Measurements from ENCODE around the gene ARHGAP29.
"Not testable (repeated sequence)": the region's sequence is repeated elsewhere in the genome, so short reads cannot be mapped to it uniquely, and the experiment has no call there.

Gene ARHGAP29

DNA sequence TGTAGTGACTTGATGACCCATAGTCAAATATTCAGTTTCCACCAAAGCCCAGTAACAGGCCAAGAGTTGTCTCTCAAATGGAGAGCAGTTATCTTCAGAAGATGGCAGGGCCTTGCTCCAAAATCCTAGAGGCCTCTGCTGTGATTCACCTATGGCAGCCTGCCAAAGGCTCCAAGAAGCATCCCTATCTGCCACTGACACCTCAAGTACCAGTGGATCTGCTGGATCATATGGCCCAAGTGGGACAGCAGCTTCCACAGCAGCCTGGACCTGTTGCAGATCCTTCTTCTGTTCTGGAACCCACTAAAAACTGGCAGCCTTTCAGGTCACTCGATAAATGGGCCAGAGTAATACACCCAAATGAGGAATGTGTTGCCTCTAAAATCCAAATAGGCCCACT, 73.3 kb downstream of the ARHGAP29 start:
- not testable (repeated sequence) for DNase-seq

GRCh38 chr1:94163249-94163648, 74.1 kb downstream of the ARHGAP29 start:
- not testable (repeated sequence) for DNase-seq

DNA sequence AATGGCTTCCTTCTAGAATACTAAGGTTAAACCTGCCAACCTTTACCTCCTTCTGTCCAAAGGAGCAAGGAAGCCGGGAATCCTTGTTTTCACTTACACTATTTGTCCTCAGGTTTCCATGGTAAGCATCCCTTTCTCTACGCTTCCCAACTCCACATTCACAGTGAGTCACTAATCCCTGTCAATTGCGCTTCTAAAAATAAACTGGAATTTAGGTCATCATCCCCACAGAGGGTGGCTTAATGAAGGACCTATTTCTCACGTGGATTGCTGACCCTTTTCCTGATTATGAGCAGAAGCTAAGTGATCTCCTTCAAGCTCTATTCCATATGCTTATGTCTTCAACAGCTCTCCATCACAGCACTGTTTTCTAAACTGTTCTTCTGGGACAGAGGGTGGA, 76.6 kb downstream of the ARHGAP29 start:
- DNase-seq = no peak

- DNase-seq = no peak
These were observed 81.2 kb downstream of the ARHGAP29 start for GRCh38 chr1:94156096-94156625.

- no peak for DNase-seq
These were observed 82.4 kb downstream of the ARHGAP29 start for GRCh38 chr1:94154989-94155388.

GRCh38 chr1:94153133-94153532, 84.3 kb downstream of the ARHGAP29 start:
- DNase-seq = no peak

- not testable (repeated sequence) for DNase-seq
These were observed 88.2 kb downstream of the ARHGAP29 start for GRCh38 chr1:94149166-94149565.

GRCh38 chr1:94146273-94146672, 91.1 kb downstream of the ARHGAP29 start:
- DNase-seq = no peak

- DNase-seq = no peak
These were observed 92.5 kb downstream of the ARHGAP29 start for GRCh38 chr1:94144836-94145235.

DNA sequence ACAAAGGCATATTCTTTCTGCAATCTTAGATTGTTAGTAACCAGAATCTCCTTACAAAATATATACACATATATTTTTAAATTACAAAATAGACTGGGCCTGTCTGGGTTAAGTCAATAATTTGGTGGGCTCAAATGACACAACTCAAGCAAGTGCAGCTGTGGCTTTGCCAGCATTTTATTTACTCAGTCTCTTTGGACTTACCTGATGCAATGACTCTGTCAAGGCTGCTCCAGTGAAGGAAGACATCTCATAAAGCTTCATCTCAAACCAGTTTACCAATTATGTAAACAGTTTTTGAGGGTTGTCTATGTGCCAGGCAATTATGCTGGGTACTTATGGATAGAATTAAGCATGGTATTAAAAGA, 93.6 kb downstream of the ARHGAP29 start:
- DNase-seq = peak; percentile 34

- no peak for DNase-seq
These were observed 94.1 kb downstream of the ARHGAP29 start for GRCh38 chr1:94143173-94143808.

DNA sequence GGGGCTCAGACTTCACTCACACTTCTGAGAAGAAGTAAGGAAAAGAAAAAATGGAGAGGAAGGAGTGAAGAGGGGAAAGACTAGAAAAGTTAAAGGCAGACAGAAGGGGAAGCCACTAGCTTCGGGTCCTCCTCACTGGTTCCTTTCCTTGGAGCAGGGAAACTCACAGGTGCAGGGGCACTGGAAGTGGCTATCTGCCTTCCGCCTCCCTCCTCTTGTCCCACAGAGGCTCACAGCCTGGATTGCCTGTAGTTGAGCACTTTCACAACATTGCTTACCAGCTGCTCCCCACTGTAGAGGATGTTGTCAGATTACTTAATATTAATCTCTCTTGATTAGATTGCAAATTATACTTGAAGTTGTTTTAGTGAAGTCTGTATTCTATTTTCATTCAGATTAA, 94.8 kb downstream of the ARHGAP29 start:
- no peak for DNase-seq

- DNase-seq = no peak
These were observed 95.4 kb downstream of the ARHGAP29 start for GRCh38 chr1:94142022-94142421.

GRCh38 chr1:94132111-94132510, 105.3 kb downstream of the ARHGAP29 start:
- no peak for DNase-seq

GRCh38 chr1:94130851-94131595, 106.4 kb downstream of the ARHGAP29 start:
- no peak for DNase-seq

GRCh38 chr1:94126651-94127050, 110.7 kb downstream of the ARHGAP29 start:
- DNase-seq = no peak

- DNase-seq = no peak
These were observed 111.6 kb downstream of the ARHGAP29 start for GRCh38 chr1:94125551-94126514.

DNA sequence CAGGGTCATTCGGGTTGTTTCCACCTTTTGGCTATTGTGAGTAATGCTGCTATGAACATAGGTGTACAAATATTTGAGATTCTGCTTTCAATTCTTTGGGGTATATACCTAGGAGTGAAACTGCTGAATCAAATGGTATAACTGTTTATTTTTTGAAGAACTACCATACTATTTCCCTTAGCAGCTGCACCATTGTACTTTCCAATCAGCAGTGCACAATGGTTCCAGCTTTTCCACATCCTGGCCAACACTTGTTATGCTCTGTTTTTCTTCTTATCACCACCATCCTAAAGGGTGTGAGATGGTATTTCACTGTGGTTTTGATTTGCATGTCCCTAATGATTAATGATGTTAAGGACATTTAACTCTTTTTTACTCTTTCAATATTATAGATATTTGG, 112.8 kb downstream of the ARHGAP29 start:
- no peak for DNase-seq

GRCh38 chr1:94122201-94122970, 115.0 kb downstream of the ARHGAP29 start:
- no peak for DNase-seq

Measured in NCI-H345 (cell line).